ENCODE measurements around the gene ZBTB40. TPM values are rescaled to one million over a fixed set of nuclear protein-coding genes. Genes with fewer than 3 reads are reported as not detected.

The ZBTB40 gene
- total and polyA plus RNA-seq, 9 of the 15 experiments (the other 6 are each of a cell fraction or from before 2014, with no cell fraction given) = 2.6 to 26.0 (median 18.8) TPM

GRCh38 chr1:22434717-22435116 lies 16.9 kb upstream of the ZBTB40 start:
- FAIRE-seq = no peak
- no peak for ATAC-seq
- H3K9me1 ChIP-seq (ENCODE audit: control insufficient read depth, insufficient read depth, low read length) = no peaks in the 10 kb centered on the region
- 0 out of 2 replicates have a peak, but pooled peaks cover 2% of the 10 kb centered on the region for H3K9me3 ChIP-seq (replicated peaks; ENCODE audit: control insufficient read depth, insufficient read depth, low read depth, low read length)
- BruUV-seq (replicated peaks) = no TSS peak
- H3K9ac ChIP-seq (ENCODE audit: insufficient read depth in 1 of 2, low read depth in 2 of 2, low read length in 2 of 2) = no peak overlapping the region
- no peak overlapping the region for H2AFZ ChIP-seq (ENCODE audit: low read depth, low read length)
- no peaks in the 10 kb centered on the region for H3K4me1 ChIP-seq (replicated peaks in 1 of 2; ENCODE audit: control insufficient read depth in 2 of 2, insufficient read depth in 2 of 2, low read length in 2 of 2)
- no peak overlapping the region for H3K4me2 ChIP-seq (ENCODE audit: insufficient read depth, low read length)
- peaks cover 3 to 5% of the 10 kb centered on the region in 2 experiments; a peak in 2 of 5 replicates for H3K27me3 ChIP-seq (ENCODE audit: control insufficient read depth in 2 of 2, insufficient read depth in 2 of 2, low read length in 2 of 2)
- 5% methylated on average over 6 of the region's 6 CpGs for WGBS (ENCODE audit: insufficient coverage, low coverage, missing lambda C conversion rate)
- intact Hi-C loops (cut with micrococcal nuclease) (no loop called here), in situ Hi-C loops (cut with MboI) (no loop called here)
- DNase-seq (ENCODE audit: extremely low read depth in 1 of 4, low spot score in 3 of 4) = no peak
- no peaks in the 10 kb centered on the region for H3K36me3 ChIP-seq (ENCODE audit: control insufficient read depth, insufficient read depth, low read length)
- POLR2A ChIA-PET = interaction anchor here (1.1 kb wide), 1 partner anchor 13 kb away, joined by 3 read pairs; no protein-coding TSS in a partner anchor
- no peaks in the 10 kb centered on the region for H3K79me2 ChIP-seq (ENCODE audit: control insufficient read depth, insufficient read depth, low read length)
- no peak overlapping the region for H3K4me3 ChIP-seq
- CTCF ChIA-PET (ENCODE audit: low intra/inter-chr PET ratio) = no interaction called here
- no peak overlapping the region for H3K27ac ChIP-seq (ENCODE audit: extremely low read depth, low read depth, low read length)
- H4K20me1 ChIP-seq (replicated peaks; ENCODE audit: control insufficient read depth, insufficient read depth, low read length) = no peaks in the 10 kb centered on the region
- TF ChIP-seq NFIX (CRISPR knock-in tag; IDR thresholded peaks at IDR 0.05; ENCODE audit: low read depth) = no peak
- no peak for TF ChIP-seq HDGF (IDR thresholded peaks at IDR 0.05)
- no peak for TF ChIP-seq ZNF232 (CRISPR knock-in tag; IDR thresholded peaks at IDR 0.05)
- no peak for TF ChIP-seq HES1 (IDR thresholded peaks at IDR 0.05; ENCODE audit: low read depth)
- TF ChIP-seq ZNF512 (tag; IDR thresholded peaks at IDR 0.05) = no peak
- TF ChIP-seq NR2C2 (CRISPR knock-in tag; IDR thresholded peaks at IDR 0.05) = no peak
- no peak for TF ChIP-seq NR2C2 (tag; IDR thresholded peaks at IDR 0.05)

All from K562 (cell line).